Mesenchymal stem cell (in vitro differentiated cells and primary cell): ENCODE data around the gene CLDN6.
"Not testable (repeated sequence)": the region's sequence is repeated elsewhere in the genome, so short reads cannot be mapped to it uniquely, and the experiment has no call there.

Experiments used
- DNase-seq: peaks from one replicate; pipeline ENCODE4 v3.0.0-alpha.2; 2013
- H2AFZ ChIP-seq: one replicate; pipeline ENCODE4 v1.6.1; 2013; ENCODE audit warnings: low read depth, mild to moderate bottlenecking, control low read depth, inconsistent platforms, low read length, moderate library complexity
- H2AK5ac ChIP-seq: 2 replicates; pipeline ENCODE4 v1.6.1; 2013; ENCODE audit warnings: low read length, moderate library complexity, mild to moderate bottlenecking, inconsistent platforms; ENCODE audit not compliant: severe bottlenecking
- H2BK120ac ChIP-seq: one replicate; pipeline ENCODE4 v1.6.1; 2013; ENCODE audit warnings: low read depth, mild to moderate bottlenecking, inconsistent platforms, low read length, moderate library complexity
- H2BK12ac ChIP-seq, 2 experiments: one replicate each; pipeline ENCODE4 v1.6.1; 2013; ENCODE audit warnings: inconsistent platforms in 2 of 2, low read length in 2 of 2, mild to moderate bottlenecking in 2 of 2, moderate library complexity in 2 of 2, control low read depth in 1 of 2
- H2BK15ac ChIP-seq: one replicate; pipeline ENCODE4 v1.6.1; 2013; ENCODE audit warnings: mild to moderate bottlenecking, low read depth, inconsistent platforms; ENCODE audit not compliant: poor library complexity, severe bottlenecking
- H2BK5ac ChIP-seq: 2 replicates; pipeline ENCODE4 v1.6.1; 2013; ENCODE audit warnings: low read depth, mild to moderate bottlenecking, low read length, control low read depth, inconsistent platforms; ENCODE audit not compliant: poor library complexity, severe bottlenecking
- H3K14ac ChIP-seq, 2 experiments: one replicate each; pipeline ENCODE4 v1.6.1; 2013; ENCODE audit warnings: inconsistent platforms in 2 of 2, low read length in 2 of 2, control low read depth in 1 of 2, mild to moderate bottlenecking in 1 of 2, moderate library complexity in 1 of 2
- H3K18ac ChIP-seq, 2 experiments: one replicate each; pipeline ENCODE4 v1.6.1; 2013; ENCODE audit warnings: inconsistent platforms in 2 of 2, low read length in 2 of 2, control low read depth in 1 of 2, low read depth in 1 of 2, mild to moderate bottlenecking in 1 of 2
- H3K23ac ChIP-seq, 2 experiments: one replicate each; pipeline ENCODE4 v1.6.1; 2013; ENCODE audit warnings: inconsistent platforms in 2 of 2, low read length in 2 of 2, mild to moderate bottlenecking in 2 of 2, moderate library complexity in 2 of 2, control low read depth in 1 of 2
- H3K27ac ChIP-seq: 2 replicates; pipeline ENCODE4 v1.5.1; 2013; ENCODE audit warnings: mild to moderate bottlenecking, moderate library complexity, low read length, control low read depth, inconsistent platforms; ENCODE audit not compliant: poor library complexity, severe bottlenecking
- H3K27me3 ChIP-seq, 2 experiments: 2 replicates each; pipeline versions ENCODE4 v1.6.1 to v1.7.0; 2013; ENCODE audit warnings: low read length in 2 of 2, mild to moderate bottlenecking in 2 of 2, moderate library complexity in 2 of 2, control low read depth in 1 of 2, inconsistent platforms in 1 of 2; ENCODE audit not compliant: control insufficient read depth in 1 of 2, insufficient read depth in 1 of 2
- H3K36me3 ChIP-seq, 2 experiments: 2 replicates each; pipeline versions ENCODE4 v1.6.1 to v1.7.0; 2013; ENCODE audit warnings: low read length in 2 of 2, control low read depth in 1 of 2, inconsistent platforms in 1 of 2, low read depth in 1 of 2, mild to moderate bottlenecking in 1 of 2; ENCODE audit not compliant: insufficient read depth in 2 of 2, control insufficient read depth in 1 of 2
- H3K4ac ChIP-seq, 2 experiments: one replicate each; pipeline ENCODE4 v1.6.1; 2013; ENCODE audit warnings: inconsistent platforms in 2 of 2, low read length in 2 of 2, mild to moderate bottlenecking in 2 of 2, moderate library complexity in 2 of 2, control low read depth in 1 of 2, low read depth in 1 of 2
- H3K4me1 ChIP-seq: 2 replicates; pipeline ENCODE4 v1.6.1; 2013; ENCODE audit warnings: low read depth, low read length, control low read depth; ENCODE audit not compliant: control insufficient read depth, insufficient read depth
- H3K4me2 ChIP-seq: 2 replicates; pipeline ENCODE4 v1.6.1; 2013; ENCODE audit warnings: low read length, mild to moderate bottlenecking, inconsistent platforms; ENCODE audit not compliant: poor library complexity, severe bottlenecking
- H3K4me3 ChIP-seq, 2 experiments: 2 replicates each; pipeline versions ENCODE4 v1.5.1 to v1.7.0; 2013; ENCODE audit warnings: low read length in 2 of 2, mild to moderate bottlenecking in 2 of 2, control low read depth in 1 of 2, low read depth in 1 of 2; ENCODE audit not compliant: insufficient read depth in 1 of 2
- H3K79me1 ChIP-seq: replicated peaks from 2 replicates; pipeline ENCODE4 v1.6.1; 2013; ENCODE audit warnings: mild to moderate bottlenecking, control low read depth, low read length, inconsistent platforms; ENCODE audit not compliant: poor library complexity, severe bottlenecking
- H3K9ac ChIP-seq: 2 replicates; pipeline ENCODE4 v1.7.0; 2013; ENCODE audit warnings: mild to moderate bottlenecking, low read length, moderate library complexity
- H3K9me3 ChIP-seq: 2 replicates; pipeline ENCODE4 v1.7.0; 2013; ENCODE audit warnings: mild to moderate bottlenecking, low read length; ENCODE audit not compliant: control insufficient read depth
- H4K8ac ChIP-seq: one replicate; pipeline ENCODE4 v1.6.1; 2013; ENCODE audit warnings: inconsistent platforms, mild to moderate bottlenecking, low read length, moderate library complexity
- H4K91ac ChIP-seq: one replicate; pipeline ENCODE4 v1.6.1; 2013; ENCODE audit warnings: mild to moderate bottlenecking, low read length, inconsistent platforms
- WGBS: methylation state at CpG from one replicate; pipeline ENCODE4 v1.1.7; 2013; ENCODE audit warnings: mixed read lengths; 5-methylcytosine and 5-hydroxymethylcytosine counted together

The CLDN6 gene

GRCh38 chr16:3055734-3056115 lies 37.7 kb upstream of the CLDN6 start:
- H3K79me1 ChIP-seq, H3K4me3 ChIP-seq, H2AFZ ChIP-seq, H2BK120ac ChIP-seq, H3K18ac ChIP-seq, H4K8ac ChIP-seq, H3K4ac ChIP-seq, H2BK15ac ChIP-seq, H3K9ac ChIP-seq, H2BK5ac ChIP-seq, H3K27ac ChIP-seq, H3K4me2 ChIP-seq, H2BK12ac ChIP-seq, H3K9me3 ChIP-seq, H4K91ac ChIP-seq, H2AK5ac ChIP-seq, DNase-seq, H3K23ac ChIP-seq, H3K14ac ChIP-seq: not testable (repeated sequence)
- Histone ChIP-seq H3K36me3 (peaks cover 0 to 15% of the 10 kb centered on the region in 2 experiments), H3K4me1 (peaks cover 17% of the 10 kb centered on the region), H3K27me3 (peaks cover 10 to 11% of the 10 kb centered on the region in 2 experiments)
- WGBS: 79% methylated on average over 9 of the region's 9 CpGs

- Histone ChIP-seq H3K9ac (no peak overlapping the region), H4K8ac (no peak overlapping the region), H3K4me1 (peaks cover 15% of the 10 kb centered on the region), H3K27me3 (peaks cover 16% of the 10 kb centered on the region in 2 experiments), H3K36me3 (peaks cover 0 to 15% of the 10 kb centered on the region in 2 experiments), H2BK120ac (no peak overlapping the region), H3K18ac (no peak overlapping the region), H3K4ac (no peak overlapping the region), H3K14ac (no peak overlapping the region), H2BK15ac (no peak overlapping the region), H3K23ac (no peak overlapping the region), H3K27ac (no peak overlapping the region), H2AK5ac (no peak overlapping the region), H2BK5ac (no peak overlapping the region), H3K4me2 (no peak overlapping the region), H2BK12ac (no peak overlapping the region), H3K79me1 (no peaks in the 10 kb centered on the region), H3K9me3 (no peaks in the 10 kb centered on the region), H4K91ac (no peak overlapping the region), H2AFZ (no peak overlapping the region), H3K4me3 (no peak overlapping the region)
- WGBS: 88% methylated on average over 16 of the region's 17 CpGs
- no peak for DNase-seq
These were observed 37.2 kb upstream of the CLDN6 start for GRCh38 chr16:3054965-3055733.

- Histone ChIP-seq H3K27me3 (peaks cover 33 to 34% of the 10 kb centered on the region in 2 experiments), H3K36me3 (peaks cover 0 to 15% of the 10 kb centered on the region in 2 experiments)
- not testable (repeated sequence) for H2BK5ac ChIP-seq, H3K79me1 ChIP-seq, H3K4me3 ChIP-seq, H3K4ac ChIP-seq, H2BK120ac ChIP-seq, H3K4me2 ChIP-seq, H2BK15ac ChIP-seq, H3K23ac ChIP-seq, H3K4me1 ChIP-seq, DNase-seq, H4K8ac ChIP-seq, H3K9ac ChIP-seq, H3K9me3 ChIP-seq, H3K14ac ChIP-seq, H2BK12ac ChIP-seq, H3K18ac ChIP-seq, H3K27ac ChIP-seq, H2AK5ac ChIP-seq, H4K91ac ChIP-seq, H2AFZ ChIP-seq
- 88% methylated on average over 6 of the region's 13 CpGs for WGBS
These were observed 35.3 kb upstream of the CLDN6 start for GRCh38 chr16:3053330-3053710.

GRCh38 chr16:3052571-3053329 lies 34.8 kb upstream of the CLDN6 start:
- Histone ChIP-seq H3K36me3 (peaks cover 0 to 15% of the 10 kb centered on the region in 2 experiments), H3K27me3 (peaks cover 39 to 40% of the 10 kb centered on the region in 2 experiments)
- WGBS: 90% methylated on average over 9 of the region's 12 CpGs
- H3K14ac ChIP-seq, H3K9me3 ChIP-seq, H2BK15ac ChIP-seq, H2BK120ac ChIP-seq, H2BK5ac ChIP-seq, H2BK12ac ChIP-seq, H3K4me3 ChIP-seq, H3K9ac ChIP-seq, H3K4me1 ChIP-seq, DNase-seq, H4K8ac ChIP-seq, H3K4ac ChIP-seq, H3K4me2 ChIP-seq, H3K79me1 ChIP-seq, H2AFZ ChIP-seq, H4K91ac ChIP-seq, H3K27ac ChIP-seq, H3K23ac ChIP-seq, H2AK5ac ChIP-seq, H3K18ac ChIP-seq: not testable (repeated sequence)
